CD8-positive, alpha-beta memory T cell (primary cell): ENCODE measurements around the gene APBA2. TPM values are rescaled to one million over a fixed set of nuclear protein-coding genes. Genes with fewer than 3 reads are reported as not detected.

Experiments used
- CTCF ChIA-PET: fragments of 350-600 bp; sonication (Branson Sonifier 250); formaldehyde crosslinking; loops from one replicate; lab custom pipeline; 2021; ENCODE audit warnings: antibody characterized with exemption; lab: Charles Lee
- POLR2A ChIA-PET: fragments of 350-600 bp; sonication (Branson Sonifier 250); formaldehyde crosslinking; loops from one replicate; lab custom pipeline; 2021; ENCODE audit warnings: antibody characterized with exemption; lab: Charles Lee
- DNase-seq, 5 donors: peaks; one replicate each; pipeline versions ENCODE4 v3.0.0 to v3.0.0-alpha.2; 2020 to 2022; ENCODE audit warnings: mixed read lengths in 1 of 5
- H3K27ac ChIP-seq: one replicate; pipeline ENCODE4 v1.7.0; 2013; ENCODE audit warnings: low read depth, mild to moderate bottlenecking, low read length, moderate library complexity
- H3K27me3 ChIP-seq: 2 replicates; pipeline ENCODE4 v1.7.0; 2013; ENCODE audit warnings: low read length, mild to moderate bottlenecking; ENCODE audit not compliant: insufficient read depth, poor library complexity, severe bottlenecking
- H3K36me3 ChIP-seq: 2 replicates; pipeline ENCODE4 v1.7.0; 2013; ENCODE audit warnings: mild to moderate bottlenecking, low read length, moderate library complexity; ENCODE audit not compliant: insufficient read depth
- H3K4me1 ChIP-seq: 2 replicates; pipeline ENCODE4 v1.7.0; 2013; ENCODE audit warnings: mild to moderate bottlenecking, low read length, moderate library complexity; ENCODE audit not compliant: insufficient read depth
- H3K4me3 ChIP-seq: 2 replicates; pipeline ENCODE4 v1.7.0; 2013; ENCODE audit warnings: mild to moderate bottlenecking, low read length
- H3K9me3 ChIP-seq: 2 replicates; pipeline ENCODE4 v1.7.0; 2013; ENCODE audit warnings: mild to moderate bottlenecking, low read length
- H3K27ac Mint-ChIP-seq, 8 donors: one replicate each; pipeline ENCODE4 v1.8.0; 2020 to 2021; ENCODE audit warnings: mixed read lengths in 8 of 8, mild to moderate bottlenecking in 6 of 8, inconsistent platforms in 3 of 8, moderate library complexity in 3 of 8
- H3K27me3 Mint-ChIP-seq, 2 donors: one replicate each; pipeline ENCODE4 v1.8.0; 2020 to 2021; ENCODE audit warnings: mixed read lengths in 2 of 2, mild to moderate bottlenecking in 1 of 2, moderate library complexity in 1 of 2
- H3K36me3 Mint-ChIP-seq, 3 donors: one replicate each; pipeline ENCODE4 v1.8.0; 2020 to 2021; ENCODE audit warnings: mixed read lengths in 3 of 3, inconsistent platforms in 1 of 3, mild to moderate bottlenecking in 1 of 3
- H3K4me1 Mint-ChIP-seq, 3 donors: one replicate each; pipeline ENCODE4 v1.8.0; 2020 to 2021; ENCODE audit warnings: mixed read lengths in 3 of 3, inconsistent platforms in 1 of 3, mild to moderate bottlenecking in 1 of 3
- H3K4me3 Mint-ChIP-seq, 7 donors: one replicate each; pipeline ENCODE4 v1.8.0; 2020 to 2021; ENCODE audit warnings: mixed read lengths in 7 of 7, mild to moderate bottlenecking in 6 of 7, moderate library complexity in 4 of 7, inconsistent platforms in 2 of 7
- H3K9me3 Mint-ChIP-seq, 5 donors: one replicate each; pipeline ENCODE4 v1.8.0; 2020 to 2022; ENCODE audit warnings: mixed read lengths in 5 of 5, mild to moderate bottlenecking in 3 of 5, moderate library complexity in 2 of 5, inconsistent platforms in 1 of 5
- polyA plus RNA-seq: library from polyadenylated mRNA; unstranded; fragments of 300-500 nt; fragmentation: Illumina TruSeq; gene quantifications from one replicate; pipeline ENCODE4 v1.2.3, GENCODE V29; 2021
- total RNA-seq, 2 experiments: library from RNA; stranded (reverse); gene quantifications; one replicate each; pipeline ENCODE4 v1.2.3, GENCODE V29; 2021

The APBA2 gene
- total and polyA plus RNA-seq, 3 experiments from 2014 or later: 15.7 to 38.8 (median 18.0) TPM

DNA sequence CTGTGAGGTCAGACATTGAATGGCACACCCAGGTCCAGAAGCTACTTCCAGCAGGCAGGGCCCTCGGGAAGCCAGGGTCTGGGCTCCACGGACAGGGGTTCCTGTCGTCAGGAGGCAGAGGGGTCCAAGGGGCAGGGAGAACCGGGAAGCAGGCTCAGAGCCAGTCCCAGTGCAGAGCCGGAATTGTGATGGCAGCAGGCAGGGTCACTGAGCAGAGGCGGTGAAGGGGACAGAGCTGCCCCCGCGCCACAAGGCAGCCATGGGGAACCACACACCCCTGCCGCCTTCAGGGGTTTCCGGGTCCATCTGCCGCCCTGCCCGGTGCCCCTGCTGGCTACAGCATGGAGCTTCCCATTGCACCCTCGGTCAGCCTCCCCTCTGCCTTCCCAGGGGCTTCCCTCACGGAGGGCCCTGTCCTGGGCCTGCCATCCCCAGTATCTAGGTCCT lies 247.0 kb downstream of the APBA2 start:
- H3K4me1 ChIP-seq: no peaks in the 10 kb centered on the region
- no peak overlapping the region for H3K4me3 Mint-ChIP-seq
- no peak overlapping the region for H3K27ac Mint-ChIP-seq
- peaks cover 0 to 8% (median 3%) of the 10 kb centered on the region in 3 donors for H3K4me1 Mint-ChIP-seq
- no peaks in the 10 kb centered on the region for H3K9me3 ChIP-seq
- no peaks in the 10 kb centered on the region for H3K9me3 Mint-ChIP-seq
- DNase-seq: peak in 1 of 5 donors; percentile 46
- ChIA-PET CTCF (no interaction called here), POLR2A (no interaction called here)
- H3K27me3 ChIP-seq: no peaks in the 10 kb centered on the region
- no peaks in the 10 kb centered on the region for H3K36me3 ChIP-seq
- no peaks in the 10 kb centered on the region for H3K36me3 Mint-ChIP-seq
- no peak overlapping the region for H3K27ac ChIP-seq
- H3K27me3 Mint-ChIP-seq: peaks cover 10 to 28% of the 10 kb centered on the region in 2 donors
- no peak overlapping the region for H3K4me3 ChIP-seq

DNA sequence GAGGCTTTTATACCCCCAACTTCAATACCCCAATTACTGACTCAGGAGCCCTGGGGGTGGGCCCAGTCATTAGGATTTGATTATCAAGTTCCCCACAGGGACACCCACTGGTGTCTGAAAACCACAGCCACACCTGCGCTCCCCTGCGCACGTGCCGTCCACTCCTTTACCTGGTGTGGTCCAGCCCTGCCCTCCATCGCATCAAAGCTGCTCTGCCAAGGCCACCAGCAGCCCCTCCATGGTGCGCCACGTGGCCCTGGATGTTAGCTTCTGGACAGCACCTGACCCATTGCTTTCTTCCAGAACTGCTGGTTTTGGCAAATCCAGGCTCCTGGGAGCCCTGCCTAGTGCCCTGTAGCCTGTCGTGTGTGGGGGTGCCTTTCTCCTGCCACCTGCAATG lies 247.5 kb downstream of the APBA2 start:
- no peaks in the 10 kb centered on the region for H3K9me3 ChIP-seq
- Mint-ChIP-seq H3K27ac (no peak overlapping the region), H3K36me3 (no peaks in the 10 kb centered on the region), H3K9me3 (no peaks in the 10 kb centered on the region), H3K4me3 (no peak overlapping the region), H3K4me1 (peaks cover 0 to 8% (median 3%) of the 10 kb centered on the region in 3 donors), H3K27me3 (peaks cover 10 to 30% of the 10 kb centered on the region in 2 donors)
- no peak overlapping the region for H3K4me3 ChIP-seq
- H3K4me1 ChIP-seq: no peaks in the 10 kb centered on the region
- peak in 1 of 5 donors; percentile 31 for DNase-seq
- no peaks in the 10 kb centered on the region for H3K36me3 ChIP-seq
- POLR2A ChIA-PET: no interaction called here
- CTCF ChIA-PET: no interaction called here
- no peaks in the 10 kb centered on the region for H3K27me3 ChIP-seq
- no peak overlapping the region for H3K27ac ChIP-seq

DNA sequence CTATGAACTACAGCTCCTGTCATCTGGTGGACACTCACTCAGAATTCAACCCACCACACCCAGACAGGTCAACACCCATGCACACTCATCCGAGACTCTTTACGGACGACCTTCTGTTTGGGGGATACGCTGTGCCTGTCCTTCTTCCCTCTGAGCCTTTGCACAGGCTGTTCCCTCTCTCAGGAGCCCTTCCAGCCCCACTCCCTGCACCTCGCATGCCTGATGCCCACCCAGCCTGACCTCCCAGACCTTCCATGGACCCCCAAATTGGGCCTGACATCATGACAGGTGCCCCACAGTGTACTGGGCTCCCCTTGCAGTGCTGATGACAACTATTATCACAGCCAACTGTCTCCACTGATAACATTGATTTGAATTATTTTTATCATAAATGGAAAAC lies 248.0 kb downstream of the APBA2 start:
- Mint-ChIP-seq H3K27ac (no peak overlapping the region), H3K4me3 (no peak overlapping the region), H3K36me3 (no peaks in the 10 kb centered on the region), H3K4me1 (peaks cover 0 to 12% (median 6%) of the 10 kb centered on the region in 3 donors), H3K9me3 (no peaks in the 10 kb centered on the region), H3K27me3 (peaks cover 12 to 35% of the 10 kb centered on the region in 2 donors)
- H3K36me3 ChIP-seq: no peaks in the 10 kb centered on the region
- no peaks in the 10 kb centered on the region for H3K27me3 ChIP-seq
- ChIA-PET CTCF (no interaction called here), POLR2A (no interaction called here)
- no peaks in the 10 kb centered on the region for H3K4me1 ChIP-seq
- no peak overlapping the region for H3K27ac ChIP-seq
- H3K4me3 ChIP-seq: no peak overlapping the region
- no peak for DNase-seq
- no peaks in the 10 kb centered on the region for H3K9me3 ChIP-seq

DNA sequence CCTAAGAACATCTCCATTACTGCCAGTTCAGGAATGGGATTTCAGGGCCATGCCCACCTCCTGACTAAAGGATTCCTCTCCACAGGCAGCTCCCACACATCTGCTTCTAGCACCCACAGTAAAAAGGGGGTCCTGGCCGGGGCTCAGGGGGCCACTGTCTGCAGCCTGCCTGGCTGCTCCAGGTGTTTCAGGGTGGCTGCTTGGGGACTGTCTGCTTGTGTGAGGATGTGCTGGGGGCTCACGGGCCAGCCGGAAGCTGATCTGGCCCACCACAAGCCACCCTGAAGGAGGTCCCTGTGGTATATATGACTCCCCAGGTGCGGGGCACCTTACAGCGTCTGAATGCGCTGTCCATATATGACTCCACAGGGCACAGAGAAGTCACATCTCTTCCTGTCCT lies 248.5 kb downstream of the APBA2 start:
- Mint-ChIP-seq H3K27ac (no peak overlapping the region), H3K4me1 (peaks cover 0 to 12% (median 7%) of the 10 kb centered on the region in 3 donors)

DNA sequence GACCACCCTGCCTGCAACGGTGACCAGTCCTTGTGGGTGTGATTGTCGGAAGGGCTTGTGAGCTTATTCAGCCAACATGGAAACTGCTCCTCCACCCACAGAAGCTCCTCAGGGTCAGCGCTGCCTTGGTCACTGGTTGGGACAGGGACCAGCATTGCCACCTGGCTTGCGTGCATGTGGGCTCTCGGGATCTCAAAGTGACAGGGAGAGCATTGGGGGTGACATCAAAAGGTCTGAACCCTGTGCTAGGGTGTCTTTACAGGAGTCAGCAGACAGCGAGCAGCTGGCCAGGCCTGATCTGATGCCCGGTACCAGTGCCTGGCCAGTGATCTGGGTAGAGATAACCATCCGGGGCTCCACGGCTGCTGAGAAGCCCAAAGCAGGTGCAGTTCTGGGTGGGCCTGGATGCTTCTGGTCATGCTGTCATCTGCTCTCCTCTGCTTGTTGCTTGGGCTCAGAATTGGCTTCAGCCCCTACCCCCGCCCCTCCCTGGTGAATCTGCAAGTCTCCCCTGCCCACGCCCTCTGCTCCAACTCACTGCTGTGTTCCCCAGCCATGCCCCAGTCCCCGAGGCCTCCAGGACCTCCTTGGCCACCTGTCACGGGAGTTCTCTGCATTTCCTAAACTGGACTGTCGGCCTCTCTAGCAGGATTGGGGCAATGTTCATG lies 249.0 kb downstream of the APBA2 start:
- Histone ChIP-seq H3K9me3 (no peaks in the 10 kb centered on the region), H3K36me3 (no peaks in the 10 kb centered on the region), H3K4me3 (no peak overlapping the region), H3K27ac (no peak overlapping the region), H3K27me3 (no peaks in the 10 kb centered on the region), H3K4me1 (no peaks in the 10 kb centered on the region)
- no peaks in the 10 kb centered on the region for H3K36me3 Mint-ChIP-seq
- H3K27me3 Mint-ChIP-seq: peaks cover 15 to 44% of the 10 kb centered on the region in 2 donors
- POLR2A ChIA-PET: no interaction called here
- H3K27ac Mint-ChIP-seq: no peak overlapping the region
- H3K4me3 Mint-ChIP-seq: no peak overlapping the region
- no peak for DNase-seq
- no peaks in the 10 kb centered on the region for H3K9me3 Mint-ChIP-seq
- H3K4me1 Mint-ChIP-seq: peaks cover 3 to 15% (median 8%) of the 10 kb centered on the region in 3 donors
- CTCF ChIA-PET: no interaction called here

More for the DNA sequence above, 248.5 kb downstream of the APBA2 start:
- ChIA-PET CTCF (no interaction called here), POLR2A (no interaction called here)
- Mint-ChIP-seq H3K36me3 (no peaks in the 10 kb centered on the region), H3K27me3 (peaks cover 14 to 39% of the 10 kb centered on the region in 2 donors), H3K9me3 (no peaks in the 10 kb centered on the region), H3K4me3 (no peak overlapping the region)
- Histone ChIP-seq H3K9me3 (no peaks in the 10 kb centered on the region), H3K27ac (no peak overlapping the region), H3K4me1 (no peaks in the 10 kb centered on the region), H3K36me3 (no peaks in the 10 kb centered on the region), H3K27me3 (no peaks in the 10 kb centered on the region), H3K4me3 (no peak overlapping the region)
- DNase-seq: no peak

DNA sequence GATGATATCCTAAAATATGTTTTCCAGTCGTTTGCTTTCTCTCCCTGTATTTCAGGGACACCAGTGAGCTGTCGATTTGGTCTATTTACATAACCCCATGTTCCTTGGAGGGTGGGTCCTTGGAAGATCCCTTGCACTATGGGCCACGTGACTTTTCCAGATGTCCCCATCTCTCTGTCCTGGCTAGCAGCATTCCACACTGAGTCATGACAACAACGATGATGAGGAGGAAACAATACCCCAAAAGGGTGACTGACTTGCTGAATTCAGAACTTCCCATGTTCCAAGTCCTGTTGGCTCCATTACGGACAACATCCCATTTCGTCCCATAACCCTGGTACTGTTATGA lies 249.5 kb downstream of the APBA2 start:
- no peak for DNase-seq
- H3K27ac ChIP-seq: no peak overlapping the region
- no peaks in the 10 kb centered on the region for H3K4me1 ChIP-seq
- POLR2A ChIA-PET: no interaction called here
- Mint-ChIP-seq H3K27me3 (peaks cover 20 to 45% of the 10 kb centered on the region in 2 donors), H3K36me3 (no peaks in the 10 kb centered on the region), H3K27ac (no peak overlapping the region), H3K4me3 (no peak overlapping the region), H3K9me3 (no peaks in the 10 kb centered on the region), H3K4me1 (peaks cover 8 to 20% (median 12%) of the 10 kb centered on the region in 3 donors)
- no peaks in the 10 kb centered on the region for H3K27me3 ChIP-seq
- H3K36me3 ChIP-seq: no peaks in the 10 kb centered on the region
- H3K9me3 ChIP-seq: no peaks in the 10 kb centered on the region
- H3K4me3 ChIP-seq: no peak overlapping the region
- CTCF ChIA-PET: no interaction called here

DNA sequence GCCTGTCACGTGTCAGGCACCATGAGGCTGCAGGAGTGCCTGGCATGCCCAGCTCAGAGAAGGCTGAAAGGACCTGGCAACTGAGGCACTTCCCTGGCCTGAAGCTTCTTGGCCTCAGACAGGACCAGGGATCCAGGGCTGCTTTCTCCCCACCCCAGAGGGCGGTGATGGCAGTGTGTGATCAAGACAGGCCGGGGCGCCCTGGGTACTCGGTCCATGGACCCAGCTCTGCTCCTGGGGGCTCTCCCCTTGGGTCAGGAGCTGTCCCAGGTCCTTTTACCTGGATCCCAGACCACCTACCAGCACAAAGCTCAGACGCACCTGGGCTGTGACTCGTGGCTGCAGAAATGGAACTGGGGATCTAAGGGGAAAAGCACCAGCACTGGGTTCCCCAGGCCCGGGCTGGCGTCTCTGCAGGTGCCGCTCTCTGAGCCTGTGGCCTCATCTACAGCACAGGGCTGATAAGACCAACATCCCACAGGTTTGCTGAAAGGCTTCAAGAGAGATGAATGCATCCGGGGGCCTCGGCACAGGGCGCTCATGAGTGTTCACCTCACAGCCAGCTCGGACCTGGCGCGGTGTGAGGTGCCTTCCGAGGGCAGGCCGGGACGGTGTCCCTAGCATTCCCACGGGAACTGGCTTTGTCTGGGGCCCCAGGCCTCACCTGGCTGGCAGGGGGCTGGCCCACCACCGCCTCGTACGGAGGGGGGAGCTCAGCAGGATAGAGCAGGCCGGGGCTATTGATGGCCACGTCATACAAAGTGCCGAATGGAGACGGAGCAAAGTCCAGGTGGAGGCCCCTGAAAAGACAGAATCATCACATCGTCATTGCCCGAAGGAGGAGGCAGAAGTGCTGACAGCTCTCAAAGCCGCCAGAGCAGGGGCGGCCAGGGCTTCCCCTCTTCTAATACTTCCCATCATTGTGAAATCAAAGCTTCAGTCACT lies 250.2 kb downstream of the APBA2 start:
- DNase-seq: no peak
- peaks cover 10 to 20% (median 14%) of the 10 kb centered on the region in 3 donors for H3K4me1 Mint-ChIP-seq
- no peak overlapping the region for H3K4me3 Mint-ChIP-seq
- ChIA-PET POLR2A (no interaction called here), CTCF (no interaction called here)
- H3K36me3 Mint-ChIP-seq: no peaks in the 10 kb centered on the region
- H3K36me3 ChIP-seq: no peaks in the 10 kb centered on the region
- H3K27me3 Mint-ChIP-seq: peaks cover 25 to 51% of the 10 kb centered on the region in 2 donors
- H3K9me3 ChIP-seq: no peaks in the 10 kb centered on the region
- H3K4me3 ChIP-seq: no peak overlapping the region
- H3K9me3 Mint-ChIP-seq: no peaks in the 10 kb centered on the region
- no peak overlapping the region for H3K27ac Mint-ChIP-seq
- no peak overlapping the region for H3K27ac ChIP-seq
- no peaks in the 10 kb centered on the region for H3K4me1 ChIP-seq
- H3K27me3 ChIP-seq: peaks cover 6% of the 10 kb centered on the region

DNA sequence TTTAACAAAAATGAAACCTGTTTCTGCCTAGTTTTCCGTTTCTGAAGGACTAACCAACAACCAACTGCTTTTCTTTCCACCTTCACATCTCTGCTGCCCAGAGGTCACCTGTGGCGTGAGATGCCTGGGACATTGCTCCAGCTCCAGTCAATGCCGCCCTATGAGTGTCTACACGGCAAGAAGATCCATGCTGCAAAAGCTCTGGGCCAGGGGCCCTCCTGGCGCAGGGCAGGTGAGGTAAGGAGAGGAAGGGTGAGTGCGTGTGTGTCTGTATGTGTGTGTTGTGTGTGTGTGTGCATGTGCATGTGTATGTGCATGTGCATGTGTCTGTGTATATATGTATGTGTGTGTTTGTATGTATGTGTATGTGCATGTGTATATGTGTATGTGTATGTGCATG lies 252.5 kb downstream of the APBA2 start:
- H3K4me1 Mint-ChIP-seq: peaks cover 10 to 12% (median 11%) of the 10 kb centered on the region in 3 donors
- DNase-seq: no peak
- Histone ChIP-seq H3K4me1 (no peaks in the 10 kb centered on the region), H3K27me3 (peaks cover 6% of the 10 kb centered on the region), H3K36me3 (no peaks in the 10 kb centered on the region), H3K9me3 (no peaks in the 10 kb centered on the region), H3K4me3 (no peak overlapping the region), H3K27ac (no peak overlapping the region)
- no peaks in the 10 kb centered on the region for H3K9me3 Mint-ChIP-seq
- POLR2A ChIA-PET: no interaction called here
- CTCF ChIA-PET: no interaction called here
- peaks cover 0 to 1% (median 0%) of the 10 kb centered on the region in 3 donors for H3K36me3 Mint-ChIP-seq
- H3K27ac Mint-ChIP-seq: peak overlapping the region in 1 of 8 donors; percentile 22
- H3K27me3 Mint-ChIP-seq: peaks cover 29 to 62% of the 10 kb centered on the region in 2 donors
- peak overlapping the region in 2 of 7 donors; percentile 3 to 25 for H3K4me3 Mint-ChIP-seq
